ENCODE results near the gene OR1E2.

Gene OR1E2

DNA sequence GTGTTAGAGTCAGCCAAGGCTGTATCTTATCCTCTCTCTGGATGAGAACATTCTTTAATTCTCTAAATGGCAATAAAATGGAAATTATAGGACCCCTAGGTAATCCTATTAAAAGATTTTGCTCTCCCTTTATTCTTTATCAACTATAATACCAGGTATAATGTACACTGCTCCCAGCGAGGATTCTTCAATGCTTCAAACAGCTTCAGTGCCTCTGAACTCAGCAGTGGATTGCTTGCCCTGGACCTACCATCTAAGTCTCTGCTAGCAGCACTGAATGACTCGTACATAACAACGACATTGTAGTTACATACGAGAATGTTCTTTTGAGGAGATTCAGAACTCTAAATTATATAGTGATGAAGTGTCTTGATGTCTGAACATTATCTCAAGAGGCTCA, 43.9 kb downstream of the OR1E2 start:
- DNase-seq = no peak

DNA sequence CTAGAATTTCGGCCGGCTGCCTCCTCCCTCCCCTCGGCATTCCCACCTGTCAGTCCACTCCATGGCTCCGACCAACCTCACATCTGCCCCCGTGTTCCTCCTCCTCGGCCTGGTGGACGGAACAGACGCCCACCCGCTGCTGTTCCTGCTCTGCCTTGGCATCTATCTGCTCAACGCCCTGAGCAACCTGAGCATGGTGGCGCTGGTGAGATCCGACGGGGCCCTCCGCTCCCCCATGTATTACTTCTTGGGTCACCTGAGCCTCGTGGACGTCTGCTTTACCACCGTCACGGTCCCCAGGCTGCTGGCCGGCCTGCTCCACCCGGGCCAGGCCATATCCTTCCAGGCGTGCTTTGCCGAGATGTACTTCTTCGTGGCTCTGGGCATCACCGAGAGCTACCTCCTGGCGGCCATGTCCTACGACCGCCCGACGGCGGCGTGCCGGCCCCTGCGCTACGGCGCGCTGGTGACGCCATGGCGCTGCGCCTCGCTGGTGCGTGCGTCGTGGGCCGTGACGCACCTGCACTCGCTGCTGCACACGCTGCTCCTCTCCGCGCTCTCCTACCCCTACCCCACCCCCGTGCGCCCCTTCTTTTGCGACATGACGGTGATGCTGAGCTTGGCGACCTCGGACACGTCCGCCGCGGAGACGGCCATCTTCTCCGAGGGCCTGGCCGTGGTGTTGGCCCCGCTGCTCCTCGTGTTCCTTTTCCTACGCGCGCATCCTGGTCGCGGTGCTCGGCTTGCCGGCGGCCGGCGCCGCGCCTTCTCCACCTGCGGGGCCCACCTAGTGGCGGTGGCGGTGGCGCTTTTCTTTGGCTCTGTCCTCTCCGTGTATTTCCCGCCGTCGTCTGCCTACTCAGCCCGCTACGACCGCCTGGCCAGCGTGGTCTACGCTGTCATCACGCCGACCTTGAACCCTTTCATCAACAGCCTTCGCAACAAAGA, 47.5 kb downstream of the OR1E2 start, which contains the start of gene OR3A2:
Gene OR3A2 (minus strand): TSS at position 440 of the 948 bp plus-strand sequence.
- no peak for DNase-seq
